IMR-90 (cell line): ENCODE data around the gene TNFSF13B. TPM values are rescaled to one million over a fixed set of nuclear protein-coding genes. Genes with fewer than 3 reads are reported as not detected.

Experiments
- ATAC-seq: fragments of 200-7000 bp; cut with Tn5 transposase; 2 replicates; pipeline ENCODE4 v1.9.1; 2020; ENCODE audit warnings: low read depth, mild to moderate bottlenecking, moderate library complexity
- BruUV-seq: library from RNA; stranded (reverse); fragments of 400-500 nt; replicated peaks from 2 replicates; lab custom pipeline; 2021; lab: Mats Ljungman, UMichigan
- CTCF ChIA-PET: fragments of 300-600 bp; formaldehyde crosslinking; extraction: SDS; loops from one replicate; lab custom pipeline; 2021; ENCODE audit warnings: antibody characterized with exemption; lab: Yijun Ruan, JAX
- POLR2A ChIA-PET: fragments of 300-600 bp; sonication (Branson Sonifier 250); formaldehyde crosslinking; loops from one replicate; lab custom pipeline; 2022; ENCODE audit warnings: antibody characterized with exemption; ENCODE audit not compliant: unreplicated experiment; lab: Charles Lee
- DNase-seq: peaks from one replicate; pipeline ENCODE4 v3.0.0; 2013
- H2AFZ ChIP-seq: replicated peaks from 2 replicates; pipeline ENCODE3; 2013; ENCODE audit warnings: low read length, mild to moderate bottlenecking; ENCODE audit not compliant: poor library complexity
- H2AK5ac ChIP-seq: 2 replicates; pipeline ENCODE4 v1.6.1; 2013; ENCODE audit warnings: low read depth, low read length, inconsistent platforms
- H2AK9ac ChIP-seq: replicated peaks from 2 replicates; pipeline ENCODE3; 2013; ENCODE audit warnings: mild to moderate bottlenecking, low read depth, low read length, moderate library complexity; ENCODE audit not compliant: poor library complexity
- H2BK120ac ChIP-seq: 2 replicates; pipeline ENCODE4 v1.6.1; 2013; ENCODE audit warnings: low read depth, low read length, inconsistent platforms
- H2BK15ac ChIP-seq: 3 replicates; pipeline ENCODE4 v1.6.1; 2013; ENCODE audit warnings: low read depth, low read length, inconsistent platforms
- H2BK20ac ChIP-seq: 2 replicates; pipeline ENCODE4 v1.6.1; 2013; ENCODE audit warnings: low read depth, mild to moderate bottlenecking, inconsistent platforms, low read length, moderate library complexity
- H2BK5ac ChIP-seq: 2 replicates; pipeline ENCODE4 v1.6.1; 2013; ENCODE audit warnings: mild to moderate bottlenecking, low read depth, low read length, inconsistent platforms; ENCODE audit not compliant: poor library complexity, severe bottlenecking
- H3K14ac ChIP-seq: replicated peaks from 2 replicates; pipeline ENCODE4 v1.6.1; 2013; ENCODE audit warnings: low read depth, low read length, inconsistent platforms
- H3K18ac ChIP-seq: 2 replicates; pipeline ENCODE4 v1.6.1; 2013; ENCODE audit warnings: low read depth, low read length, control low read depth
- H3K23ac ChIP-seq: 2 replicates; pipeline ENCODE4 v1.6.1; 2013; ENCODE audit warnings: low read depth, low read length, inconsistent platforms
- H3K27ac ChIP-seq: 2 replicates; pipeline ENCODE4 v1.5.1; 2013; ENCODE audit warnings: mild to moderate bottlenecking, control low read depth, low read length; ENCODE audit not compliant: insufficient read depth
- H3K27me3 ChIP-seq: 2 replicates; pipeline ENCODE4 v1.6.1; 2013; ENCODE audit warnings: low read length; ENCODE audit not compliant: control insufficient read depth, insufficient read depth
- H3K36me3 ChIP-seq: 2 replicates; pipeline ENCODE4 v1.6.1; 2013; ENCODE audit warnings: low read length, mixed read lengths; ENCODE audit not compliant: control insufficient read depth, insufficient read depth
- H3K4ac ChIP-seq: 2 replicates; pipeline ENCODE4 v1.6.1; 2013; ENCODE audit warnings: low read depth, low read length, inconsistent platforms
- H3K4me1 ChIP-seq: 2 replicates; pipeline ENCODE4 v1.6.1; 2013; ENCODE audit warnings: low read length, mixed read lengths; ENCODE audit not compliant: control insufficient read depth, insufficient read depth
- H3K4me2 ChIP-seq: 2 replicates; pipeline ENCODE4 v1.6.1; 2013; ENCODE audit warnings: low read depth, mild to moderate bottlenecking, control low read depth, low read length, moderate library complexity
- H3K4me3 ChIP-seq: 2 replicates; pipeline ENCODE4 v1.5.1; 2013; ENCODE audit warnings: low read depth, mild to moderate bottlenecking, control low read depth, low read length, moderate library complexity; ENCODE audit not compliant: insufficient read depth
- H3K56ac ChIP-seq: 2 replicates; pipeline ENCODE4 v1.6.1; 2013; ENCODE audit warnings: low read length, inconsistent platforms; ENCODE audit not compliant: insufficient read depth; ENCODE audit errors: extremely low read depth
- H3K79me1 ChIP-seq, 2 experiments: 2 replicates each; pipeline ENCODE4 v1.6.1; 2013; ENCODE audit warnings: low read length in 2 of 2, inconsistent platforms in 1 of 2, low read depth in 1 of 2
- H3K9ac ChIP-seq: 2 replicates; pipeline ENCODE4 v1.6.1; 2013; ENCODE audit warnings: low read depth, low read length, control low read depth
- H3K9me1 ChIP-seq: 2 replicates; pipeline ENCODE4 v1.6.1; 2013; ENCODE audit warnings: low read length, inconsistent platforms; ENCODE audit not compliant: insufficient read depth
- H3K9me3 ChIP-seq: 2 replicates; pipeline ENCODE4 v1.6.1; 2013; ENCODE audit warnings: low read length; ENCODE audit not compliant: control insufficient read depth, insufficient read depth
- H4K20me1 ChIP-seq: 2 replicates; pipeline ENCODE4 v1.6.1; 2013; ENCODE audit warnings: low read length, inconsistent platforms; ENCODE audit not compliant: insufficient read depth
- H4K5ac ChIP-seq: 2 replicates; pipeline ENCODE4 v1.6.1; 2013; ENCODE audit warnings: mild to moderate bottlenecking, low read depth, low read length, control low read depth
- H4K8ac ChIP-seq, 2 experiments: 2 replicates each; pipeline ENCODE4 v1.6.1; 2013; ENCODE audit warnings: low read depth in 2 of 2, low read length in 2 of 2, control low read depth in 1 of 2, inconsistent platforms in 1 of 2
- H4K91ac ChIP-seq: 2 replicates; pipeline ENCODE4 v1.6.1; 2013; ENCODE audit warnings: low read depth, low read length, inconsistent platforms; ENCODE audit not compliant: insufficient read depth
- MAFK ChIP-seq: IDR thresholded peaks from 2 replicates; pipeline ENCODE4 v1.6.1; 2012; ENCODE audit warnings: low read depth, low read length, improper control_type of control experiment
- MXI1 ChIP-seq: IDR thresholded peaks from 2 replicates; pipeline ENCODE4 v1.6.1; 2012; ENCODE audit warnings: low read depth, mild to moderate bottlenecking, low read length, moderate library complexity, borderline replicate concordance
- SMC3 ChIP-seq: fragments of 150-350 bp; IDR thresholded peaks from 2 replicates; pipeline ENCODE4 v1.6.1; 2016; ENCODE audit warnings: low read depth, mild to moderate bottlenecking, antibody characterized with exemption, low read length, moderate library complexity
- WGBS, 2 experiments: methylation state at CpG; one replicate each; pipeline versions ENCODE4 v1.1.5 to v1.1.7; 2013; ENCODE audit warnings: missing lambda C conversion rate in 2 of 2; ENCODE audit not compliant: insufficient read length in 1 of 2; ENCODE audit errors: extremely low coverage in 2 of 2; 5-methylcytosine and 5-hydroxymethylcytosine counted together
- dilution Hi-C: fragments of 300-500 bp; cut with HindIII; formaldehyde crosslinking; loops from one replicate; pipeline ENCODE4 v1.14.3; 2018; ENCODE audit warnings: low sequenced_read_pairs; ENCODE audit not compliant: unreplicated experiment
- in situ Hi-C: fragments of 300-500 bp; cut with MboI; formaldehyde crosslinking; loops from 3 replicates; pipeline ENCODE4 v1.14.3; 2019; ENCODE audit warnings: low sequenced_read_pairs, inconsistent platforms, mixed read lengths
- intact Hi-C: fragments of 100-400 bp; cut with micrococcal nuclease; formaldehyde crosslinking; loops from 2 replicates; pipeline ENCODE4 v1.10.0; 2022
- polyA plus RNA-seq, 3 experiments: library from polyadenylated mRNA; depleted of rRNA; stranded (reverse); fragments of >200 nt; gene quantifications; 2 replicates each; pipeline ENCODE4 v1.2.3, GENCODE V29; 2012; ENCODE audit warnings: low replicate concordance in 1 of 3
- total RNA-seq: library from RNA; depleted of rRNA; stranded (reverse); fragments of >200 nt; gene quantifications from 2 replicates; pipeline ENCODE4 v1.2.3, GENCODE V29; 2012
- TF ChIP-seq, protein P1 (sequence below): conservative IDR thresholded peaks from 2 replicates; pipeline ENCODE4 v1.5.1; 2012; ENCODE audit warnings: mild to moderate bottlenecking, low read depth, low read length, improper control_type of control experiment

Gene TNFSF13B
- total and polyA plus RNA-seq, 2 of the 4 experiments (the other 2 are of a cell fraction): 0.29 to 0.54 TPM

DNA sequence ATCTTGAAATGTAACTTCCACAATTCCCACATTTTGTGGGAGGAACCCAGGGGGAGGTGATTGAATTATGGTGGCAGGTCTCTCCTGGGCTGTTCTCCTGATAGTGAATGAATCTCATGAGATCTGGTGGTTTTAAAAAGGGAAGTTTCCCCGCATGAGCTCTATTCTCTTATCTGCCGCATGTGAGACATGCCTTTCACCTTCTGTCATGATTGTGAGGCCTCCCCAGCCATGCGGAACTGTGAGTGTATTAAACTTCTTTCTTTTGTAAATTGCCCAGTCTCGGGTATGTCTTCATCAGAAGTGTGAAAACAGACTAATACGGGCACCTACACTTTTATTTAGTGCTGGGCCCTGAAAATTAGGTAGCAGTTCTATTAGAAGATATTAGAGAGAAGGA is 45.8 kb downstream of the TNFSF13B start:
- H3K27ac ChIP-seq: no peak overlapping the region
- no peaks in the 10 kb centered on the region for H3K36me3 ChIP-seq
- ATAC-seq (no peak), DNase-seq (no peak)
- H3K4ac ChIP-seq: no peak overlapping the region
- H3K79me1 ChIP-seq: no peaks in the 10 kb centered on the region
- H3K18ac ChIP-seq: no peak overlapping the region
- H4K91ac ChIP-seq: no peak overlapping the region
- H2AK9ac ChIP-seq: no peak overlapping the region
- no peaks in the 10 kb centered on the region for H3K4me1 ChIP-seq
- WGBS, 2 experiments: no CpG with 5 or more reads among the region's 5 CpGs
- no peak overlapping the region for H2BK15ac ChIP-seq
- H3K9ac ChIP-seq: no peak overlapping the region
- POLR2A ChIA-PET: no interaction called here
- no peak overlapping the region for H2AFZ ChIP-seq
- TF ChIP-seq, protein P1, sequence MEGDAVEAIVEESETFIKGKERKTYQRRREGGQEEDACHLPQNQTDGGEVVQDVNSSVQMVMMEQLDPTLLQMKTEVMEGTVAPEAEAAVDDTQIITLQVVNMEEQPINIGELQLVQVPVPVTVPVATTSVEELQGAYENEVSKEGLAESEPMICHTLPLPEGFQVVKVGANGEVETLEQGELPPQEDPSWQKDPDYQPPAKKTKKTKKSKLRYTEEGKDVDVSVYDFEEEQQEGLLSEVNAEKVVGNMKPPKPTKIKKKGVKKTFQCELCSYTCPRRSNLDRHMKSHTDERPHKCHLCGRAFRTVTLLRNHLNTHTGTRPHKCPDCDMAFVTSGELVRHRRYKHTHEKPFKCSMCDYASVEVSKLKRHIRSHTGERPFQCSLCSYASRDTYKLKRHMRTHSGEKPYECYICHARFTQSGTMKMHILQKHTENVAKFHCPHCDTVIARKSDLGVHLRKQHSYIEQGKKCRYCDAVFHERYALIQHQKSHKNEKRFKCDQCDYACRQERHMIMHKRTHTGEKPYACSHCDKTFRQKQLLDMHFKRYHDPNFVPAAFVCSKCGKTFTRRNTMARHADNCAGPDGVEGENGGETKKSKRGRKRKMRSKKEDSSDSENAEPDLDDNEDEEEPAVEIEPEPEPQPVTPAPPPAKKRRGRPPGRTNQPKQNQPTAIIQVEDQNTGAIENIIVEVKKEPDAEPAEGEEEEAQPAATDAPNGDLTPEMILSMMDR: no peak
- no peak for TF ChIP-seq SMC3
- TF ChIP-seq MXI1: no peak
- no peak for TF ChIP-seq MAFK
- no peak overlapping the region for H2AK5ac ChIP-seq
- no peak overlapping the region for H2BK120ac ChIP-seq
- H3K27me3 ChIP-seq: peaks cover 5% of the 10 kb centered on the region
- intact Hi-C loops: no loop called here
- no peak overlapping the region for H4K5ac ChIP-seq
- H3K56ac ChIP-seq: no peak overlapping the region
- in situ Hi-C loops: no loop called here
- no peak overlapping the region for H4K8ac ChIP-seq
- dilution Hi-C loops: no loop called here
- no peak overlapping the region for H3K23ac ChIP-seq
- H3K14ac ChIP-seq: no peak overlapping the region
- CTCF ChIA-PET: no interaction called here
- no peak overlapping the region for H2BK5ac ChIP-seq
- H4K20me1 ChIP-seq: no peaks in the 10 kb centered on the region
- H3K9me1 ChIP-seq: no peaks in the 10 kb centered on the region
- no TSS peak for BruUV-seq
- H3K9me3 ChIP-seq: no peaks in the 10 kb centered on the region
- H3K4me3 ChIP-seq: no peak overlapping the region
- no peak overlapping the region for H2BK20ac ChIP-seq
- no peak overlapping the region for H3K4me2 ChIP-seq
